Effector CD4-positive, alpha-beta T cell (primary cell): ENCODE data around the gene BRD3.

Experiments
- DNase-seq: peaks from one replicate; pipeline ENCODE4 v3.0.0-alpha.2; 2020

Gene BRD3

DNA sequence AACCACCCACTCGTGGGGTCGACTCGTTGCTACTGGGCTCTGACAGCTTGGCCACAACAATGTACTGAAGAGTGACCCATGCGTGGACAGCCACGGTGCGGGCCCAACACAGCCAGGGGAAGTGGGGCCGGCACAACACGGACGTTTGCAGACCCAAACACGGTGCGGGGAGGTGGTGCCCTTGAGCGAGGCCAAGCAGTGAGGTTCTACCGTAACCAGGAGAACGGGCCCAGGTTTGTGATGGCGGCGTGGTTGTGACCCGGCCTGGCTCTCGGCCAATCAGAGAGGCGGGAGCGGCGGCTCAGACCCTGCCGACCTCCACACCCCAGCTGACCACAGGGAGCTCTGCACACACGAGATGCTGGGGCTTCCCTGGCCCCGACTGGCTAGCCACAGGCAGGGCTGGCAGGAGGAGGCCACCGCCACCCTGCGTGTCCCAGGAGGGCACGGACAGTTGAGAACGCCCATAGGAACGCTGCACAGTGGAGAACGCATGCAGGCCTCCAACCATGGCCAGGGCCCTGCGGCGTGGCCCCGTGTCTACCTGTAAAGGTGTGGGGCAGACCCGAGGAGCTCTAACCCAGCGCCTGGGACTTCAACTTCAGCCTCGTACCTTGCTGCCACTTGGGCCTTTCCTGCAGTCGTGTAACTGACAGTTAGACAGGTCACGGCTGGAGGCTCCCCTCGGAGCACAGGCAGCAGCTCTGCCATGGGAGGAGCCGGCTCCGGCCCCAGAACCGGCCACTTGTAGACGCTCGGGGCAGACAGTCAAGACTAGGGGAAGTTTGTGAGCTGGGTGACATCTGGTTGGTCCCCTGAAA, 13.7 kb downstream of the BRD3 start:
- DNase-seq: no peak

DNA sequence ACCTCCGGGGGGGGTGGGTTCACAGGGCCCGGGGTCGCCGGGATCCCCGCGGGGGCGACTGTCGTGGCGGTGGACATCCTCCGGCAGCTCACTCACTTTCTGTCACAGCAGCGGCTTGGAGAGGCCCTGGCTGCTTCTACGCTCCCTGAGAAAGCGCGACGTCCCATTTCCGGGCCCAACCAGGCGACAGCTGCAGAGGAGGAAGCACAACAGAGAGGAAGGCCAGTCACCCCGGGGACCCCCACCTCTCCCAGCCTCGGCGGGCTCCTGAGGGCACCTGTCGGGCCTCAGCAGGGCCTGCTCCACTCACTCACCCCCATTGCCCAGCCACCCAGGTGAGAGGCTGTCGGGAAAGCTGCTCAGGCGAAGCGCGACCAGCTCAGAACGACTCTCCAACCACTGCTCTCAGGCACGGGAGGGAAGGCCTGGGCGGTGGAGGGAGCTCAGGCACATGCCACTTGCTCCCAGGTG, 14.4 kb downstream of the BRD3 start:
- no peak for DNase-seq

DNA sequence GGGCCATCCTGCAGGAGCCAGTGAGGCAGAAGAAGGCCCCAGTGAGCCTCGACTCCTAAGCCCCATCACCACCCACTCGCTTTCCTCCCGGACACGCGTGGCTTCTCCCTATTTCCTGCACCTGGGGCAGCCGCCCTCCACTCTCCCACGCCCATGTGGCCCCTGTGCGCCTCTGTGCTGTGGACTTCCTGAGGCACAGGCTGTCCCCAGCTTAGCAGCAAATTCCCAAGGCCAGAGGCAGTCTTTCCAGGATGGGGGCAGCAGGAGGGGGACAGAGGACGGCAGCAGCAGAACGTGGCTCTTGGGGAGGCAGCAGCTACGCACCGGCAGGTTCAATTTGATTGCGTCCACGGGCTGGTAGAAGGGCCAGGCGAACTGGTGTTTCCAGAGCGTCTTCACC, 14.9 kb downstream of the BRD3 start:
- no peak for DNase-seq

DNA sequence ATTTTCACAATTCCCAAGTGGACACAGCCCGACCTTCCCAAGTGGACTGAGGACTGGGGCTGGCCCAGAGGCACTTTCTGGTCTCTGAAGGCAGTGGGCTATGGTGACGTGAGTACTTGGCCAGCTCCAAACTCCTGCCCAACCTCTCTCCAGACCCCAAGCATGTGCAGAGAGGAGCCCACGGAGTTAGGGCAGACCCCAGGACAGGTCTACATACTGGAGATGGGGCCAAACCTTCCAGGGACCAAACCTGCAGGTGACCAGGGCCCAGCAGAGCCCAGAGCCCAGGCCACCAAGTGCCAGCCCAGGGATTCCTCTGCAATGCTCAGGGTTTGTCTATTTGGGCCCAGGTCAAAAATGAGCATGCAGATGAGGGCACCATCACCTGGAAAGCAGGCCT, 15.3 kb downstream of the BRD3 start:
- no peak for DNase-seq

DNA sequence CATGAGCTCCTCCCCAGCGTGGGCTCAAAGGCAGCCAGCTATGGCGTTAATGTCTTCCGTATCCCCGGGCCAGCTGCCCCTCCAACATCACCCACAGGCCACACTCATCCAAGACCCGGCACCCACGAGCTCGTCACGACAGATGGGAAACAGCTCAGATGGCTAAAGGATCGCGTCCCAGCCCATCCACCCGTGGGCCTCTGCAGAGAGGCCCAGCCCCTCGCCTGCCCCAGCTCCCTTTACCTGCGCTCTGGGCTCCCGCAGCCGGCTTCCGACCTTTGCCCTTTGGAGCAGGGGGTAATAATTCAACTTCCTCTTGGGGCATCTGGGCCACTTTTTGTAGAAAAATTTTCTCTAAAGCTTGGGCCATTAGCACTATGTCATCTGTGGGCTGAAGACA, 16.5 kb downstream of the BRD3 start:
- no peak for DNase-seq

DNA sequence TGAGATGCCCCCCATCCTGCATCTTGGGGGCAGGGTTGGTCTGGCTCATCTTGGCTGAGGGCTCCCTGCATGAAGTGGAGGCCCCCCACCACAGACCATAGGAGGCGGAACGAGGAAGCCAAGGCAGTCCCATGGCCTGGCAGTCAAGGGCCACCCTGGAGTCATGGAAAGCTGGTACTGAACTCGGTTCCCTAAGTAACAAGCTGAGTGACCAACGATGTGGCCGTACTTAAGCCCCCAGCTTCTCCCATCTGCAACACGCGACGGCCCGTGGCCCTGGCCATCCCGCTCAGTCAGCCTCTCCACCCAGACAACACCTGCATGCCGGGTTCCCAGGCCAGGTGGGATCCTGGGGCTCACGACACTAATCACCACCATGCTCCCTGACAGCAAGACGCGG, 17.1 kb downstream of the BRD3 start:
- DNase-seq: no peak

DNA sequence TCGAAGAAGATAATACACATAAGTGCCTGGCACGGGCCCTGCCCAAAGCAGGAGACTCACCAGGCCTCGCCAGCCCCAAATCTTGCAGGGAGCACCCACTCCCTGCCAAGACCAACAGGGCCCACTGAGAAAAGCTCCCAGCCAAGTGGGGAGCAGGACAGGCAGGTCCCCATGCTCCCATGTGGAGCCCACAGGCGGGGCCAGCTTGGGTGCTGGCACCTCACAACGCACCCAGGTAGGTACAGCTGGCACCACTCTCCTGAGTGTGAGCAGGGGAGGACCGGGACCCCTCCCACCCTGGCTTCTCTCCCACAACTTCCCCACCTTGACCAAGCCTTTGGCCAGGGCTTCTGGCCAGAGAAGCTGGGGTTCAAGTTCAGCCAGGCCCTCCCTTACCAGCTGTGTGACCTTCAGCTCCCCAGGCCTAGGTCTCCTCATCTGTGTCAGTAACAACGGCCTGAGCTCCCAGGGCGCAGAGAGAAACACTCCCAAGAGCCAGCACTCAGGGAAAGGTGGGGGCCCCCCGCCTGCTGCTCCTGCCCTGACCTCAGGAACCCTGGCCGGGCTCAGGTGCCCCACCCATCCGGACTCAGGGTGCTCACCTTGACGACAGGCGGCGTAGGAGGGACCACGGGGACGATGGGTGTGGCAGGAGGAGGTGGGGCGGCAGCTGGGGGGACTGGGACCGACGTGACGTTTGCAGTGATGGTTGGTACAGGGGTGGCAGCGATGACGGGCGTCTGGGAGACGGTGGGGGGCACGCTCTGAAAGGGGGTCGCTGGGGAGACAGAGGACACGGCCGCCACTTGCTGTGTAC, 17.8 kb downstream of the BRD3 start:
- no peak for DNase-seq

DNA sequence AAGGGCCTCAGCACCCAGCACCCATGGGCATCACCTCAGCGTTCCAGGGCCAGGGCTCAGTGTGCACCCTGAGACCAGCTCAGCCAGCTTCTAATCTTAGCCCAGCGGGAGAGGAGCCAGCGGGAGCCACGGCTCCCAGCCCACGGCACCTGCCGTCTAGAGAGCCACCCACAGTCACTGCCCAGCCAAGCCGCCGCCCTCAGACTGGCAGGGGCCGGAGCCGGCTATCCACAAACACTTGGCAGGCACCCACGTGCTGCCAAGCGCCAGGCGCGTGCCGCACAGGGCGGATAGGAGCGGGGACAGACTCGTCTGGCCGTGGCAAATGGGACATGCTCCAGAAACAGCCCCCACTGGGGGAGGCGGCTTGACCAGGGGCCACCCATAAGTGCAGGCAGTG, 18.6 kb downstream of the BRD3 start:
- no peak for DNase-seq

DNA sequence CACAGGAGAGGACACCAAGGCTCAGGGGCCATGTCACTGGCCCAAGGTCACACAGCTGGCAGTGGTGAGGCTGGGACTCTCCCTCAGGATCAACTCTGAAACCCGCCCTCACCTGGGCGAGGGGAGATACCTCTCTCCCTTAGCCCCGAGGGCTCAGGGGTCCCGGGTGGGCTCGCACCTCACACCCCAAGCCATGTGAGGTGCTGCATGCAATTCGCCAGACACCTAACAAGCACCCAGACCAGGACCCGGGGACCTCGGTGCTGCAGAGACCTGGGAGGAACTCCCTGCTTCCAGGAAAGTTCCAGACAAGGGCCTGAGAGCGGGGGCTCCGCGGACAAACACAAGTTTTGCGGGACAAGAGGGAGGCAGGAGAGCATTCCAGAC, 19.3 kb downstream of the BRD3 start:
- no peak for DNase-seq

DNA sequence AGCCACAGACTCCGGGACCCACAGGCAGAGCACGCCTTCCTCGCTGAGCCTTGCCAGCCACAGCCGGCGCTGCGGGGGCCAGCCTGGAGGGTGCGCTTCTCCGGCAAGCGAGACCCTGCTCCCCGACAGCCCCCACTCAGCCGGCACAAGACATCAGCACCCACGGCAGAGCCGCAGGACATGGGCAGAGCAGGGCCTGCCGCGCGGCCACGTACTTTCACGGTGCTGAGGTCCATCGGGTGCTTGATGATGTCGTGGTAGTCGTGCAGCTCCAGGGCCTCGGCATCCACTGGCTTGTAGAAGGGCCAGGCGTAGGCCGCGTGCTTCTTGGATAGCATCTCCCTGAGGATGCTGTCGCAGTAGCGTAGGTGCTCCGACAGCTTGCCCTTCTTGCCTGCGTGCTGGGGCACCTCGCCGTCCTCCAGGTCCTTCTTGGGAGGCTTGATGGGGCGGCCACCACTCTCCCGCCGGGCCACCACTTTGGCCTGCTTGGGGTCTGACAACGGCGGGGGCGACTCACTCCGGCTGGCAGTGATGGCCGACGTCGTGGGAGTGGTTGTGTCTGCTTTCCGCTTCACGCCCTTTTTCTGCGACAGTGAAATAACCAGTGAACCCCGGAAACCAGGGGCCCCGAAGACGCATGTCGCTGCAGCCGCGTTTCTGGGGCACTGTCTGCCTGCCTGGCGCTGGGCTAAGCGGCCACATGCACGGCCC, 19.8 kb downstream of the BRD3 start:
- DNase-seq: no peak

DNA sequence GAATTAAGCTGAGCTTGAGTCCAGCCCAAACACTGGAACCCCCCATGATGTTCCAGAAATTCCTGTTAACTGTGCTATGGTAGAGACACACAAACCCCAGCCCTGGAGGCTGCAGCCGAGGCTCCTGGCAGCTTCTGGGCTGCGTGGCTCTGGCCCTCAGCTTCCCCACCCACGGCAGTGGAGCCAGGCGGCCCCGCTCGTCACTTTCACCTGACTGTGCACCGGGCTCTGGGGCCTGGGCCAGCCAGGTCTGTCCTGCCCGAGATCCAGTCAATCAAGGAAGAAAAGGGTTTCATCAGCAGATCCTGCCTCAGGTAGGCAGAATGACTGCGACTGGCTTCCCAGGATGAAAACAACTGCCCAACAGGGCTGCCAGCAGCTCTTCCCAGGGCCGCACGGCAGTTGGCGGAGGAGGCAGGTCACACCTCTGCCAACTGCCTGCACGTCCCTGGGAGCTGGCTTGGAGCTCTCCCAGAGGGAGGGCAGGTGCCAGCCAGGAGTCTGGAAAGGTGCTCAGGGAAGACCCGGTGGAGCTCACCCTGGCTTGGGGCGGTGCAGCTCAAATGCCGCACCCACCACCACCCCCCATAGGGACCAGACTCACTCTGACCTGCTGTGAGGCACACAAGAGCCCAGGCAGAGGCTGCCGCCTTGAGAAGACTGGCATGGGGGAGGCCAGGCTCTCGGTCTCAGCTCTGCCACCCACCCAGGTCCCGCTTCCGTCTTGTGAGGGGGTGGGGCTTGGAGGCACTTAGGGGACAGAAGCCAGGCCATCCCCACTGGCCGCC, 20.7 kb downstream of the BRD3 start:
- no peak for DNase-seq

DNA sequence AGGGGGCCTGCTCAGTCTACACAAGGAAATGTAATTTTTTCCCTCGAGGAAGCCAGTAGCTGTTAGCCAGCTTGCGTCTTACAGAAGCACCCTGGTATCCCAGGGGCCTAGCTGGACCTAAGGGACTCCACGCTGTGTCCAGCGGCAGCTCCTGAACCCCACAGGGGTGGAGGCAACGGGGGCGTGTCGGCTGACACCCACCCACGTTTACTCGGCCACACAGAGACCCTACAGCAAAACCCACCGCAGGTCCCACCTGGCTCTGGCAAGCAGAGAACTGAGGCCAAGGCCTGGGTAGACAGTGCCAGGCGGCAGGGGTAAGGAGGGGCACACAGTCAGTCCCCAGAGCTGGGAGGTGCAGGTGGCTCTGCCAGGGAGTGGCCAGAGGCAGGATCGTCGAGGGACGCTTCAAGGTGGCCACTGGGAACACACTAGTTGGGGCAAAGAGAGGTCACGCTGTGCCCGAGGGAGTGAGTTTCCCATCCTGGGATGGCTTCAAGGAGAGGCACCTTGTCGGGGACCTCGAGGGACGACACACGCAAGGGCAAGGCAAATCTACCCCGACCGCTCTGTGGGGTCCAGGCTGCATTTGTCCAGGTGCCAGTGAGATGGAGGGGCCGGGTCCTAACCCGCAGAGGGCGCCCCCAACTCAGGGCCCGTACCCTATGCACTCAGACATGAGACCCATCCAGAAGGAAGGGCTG, 21.8 kb downstream of the BRD3 start:
- no peak for DNase-seq

DNA sequence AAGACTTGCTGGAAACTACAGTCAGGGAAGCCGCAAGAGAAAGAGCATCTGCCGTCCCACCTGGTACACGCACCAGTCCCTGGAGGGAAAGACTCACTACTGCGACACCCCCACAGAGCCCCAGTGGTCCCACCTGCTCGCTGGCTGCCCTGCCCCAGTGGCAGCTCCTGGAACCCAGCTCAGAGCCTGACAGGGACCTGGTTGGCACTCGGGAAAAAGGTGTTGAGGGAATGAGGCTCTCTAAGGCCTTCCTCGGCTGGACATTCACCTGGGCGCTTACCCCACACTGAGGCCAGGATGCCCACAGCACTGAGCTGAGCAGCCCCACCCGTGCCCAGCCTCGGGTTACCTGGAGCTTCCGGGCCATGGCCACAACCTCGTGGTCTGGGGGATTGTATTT, 22.9 kb downstream of the BRD3 start:
- DNase-seq: no peak

DNA sequence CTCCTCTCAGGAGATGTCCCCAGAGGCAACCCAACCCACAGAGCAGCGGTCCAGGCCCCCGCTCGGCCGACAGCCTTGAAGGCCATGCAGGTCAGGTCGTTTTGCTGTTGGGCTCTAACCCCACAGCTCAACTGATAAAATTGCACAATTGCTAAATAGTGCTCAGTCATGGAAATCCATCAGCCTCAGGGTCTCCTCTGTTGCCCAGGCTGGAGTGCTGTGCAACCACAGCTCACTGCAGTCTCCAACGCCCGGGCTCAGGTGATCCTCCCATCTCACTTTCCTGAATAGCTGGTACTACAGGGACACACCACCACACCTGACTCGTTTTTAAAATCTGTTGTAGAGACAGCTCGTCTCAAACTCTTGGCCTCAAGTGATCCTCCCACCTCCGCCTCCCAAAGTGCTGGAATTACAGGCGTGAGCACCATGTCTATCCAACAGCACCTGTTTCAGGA, 24.3 kb downstream of the BRD3 start:
- no peak for DNase-seq

DNA sequence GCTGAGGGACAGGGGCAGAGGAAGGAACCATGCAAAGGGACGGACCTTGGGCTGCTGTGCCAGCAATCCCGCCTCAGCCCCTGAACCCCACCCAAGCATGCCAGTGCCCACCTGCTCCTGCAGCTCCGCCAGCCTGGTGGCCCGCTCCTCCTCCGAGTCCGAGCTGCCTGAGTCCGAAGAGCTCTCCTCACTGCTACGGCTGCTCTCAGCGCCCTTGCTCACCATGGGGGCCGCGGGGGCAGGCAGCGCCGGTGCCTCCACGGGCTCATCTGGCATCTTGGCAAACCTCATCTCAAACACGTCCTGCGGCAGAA, 26.2 kb downstream of the BRD3 start:
- no peak for DNase-seq

DNA sequence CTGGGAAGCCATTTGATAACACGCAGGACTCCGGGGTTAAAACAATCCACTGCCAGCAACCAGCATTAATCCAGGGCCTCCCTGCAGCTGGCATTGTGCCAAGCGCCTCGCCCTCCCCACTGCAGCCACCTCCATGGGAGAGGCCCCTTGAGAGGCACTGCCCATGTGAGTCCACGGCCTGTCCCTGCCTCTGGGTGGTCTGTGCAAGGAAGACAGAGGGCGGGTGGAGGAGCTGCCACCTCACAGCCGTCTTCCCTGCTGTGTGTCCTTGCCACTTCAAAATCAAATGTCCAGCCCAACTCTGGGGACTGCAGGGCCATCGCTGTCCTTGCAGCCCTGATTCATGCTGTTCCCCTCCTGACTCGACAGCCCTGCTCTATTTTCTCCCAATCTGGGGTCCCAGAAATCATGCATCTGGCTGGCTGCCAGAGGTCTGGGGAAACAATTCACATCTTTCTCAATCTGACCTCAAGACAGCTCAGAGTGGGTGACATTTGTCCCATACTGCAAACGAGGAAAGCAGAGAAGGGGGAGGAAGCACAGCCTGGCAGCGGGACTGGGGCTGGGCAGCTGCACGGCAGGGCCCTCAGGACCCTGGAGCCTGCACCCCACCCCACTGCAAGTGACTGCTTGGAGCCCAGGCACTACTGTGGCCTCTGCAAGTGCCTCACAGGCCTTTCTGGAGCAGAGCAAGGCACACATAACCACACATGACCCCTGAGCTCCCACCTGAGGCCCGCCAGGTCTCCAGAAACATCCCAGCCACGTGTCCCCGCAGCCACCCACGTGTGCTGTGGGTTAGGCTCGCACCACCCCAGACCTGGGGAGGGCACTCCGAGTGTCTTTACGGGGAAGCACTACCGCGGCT, 26.8 kb downstream of the BRD3 start:
- DNase-seq: no peak

DNA sequence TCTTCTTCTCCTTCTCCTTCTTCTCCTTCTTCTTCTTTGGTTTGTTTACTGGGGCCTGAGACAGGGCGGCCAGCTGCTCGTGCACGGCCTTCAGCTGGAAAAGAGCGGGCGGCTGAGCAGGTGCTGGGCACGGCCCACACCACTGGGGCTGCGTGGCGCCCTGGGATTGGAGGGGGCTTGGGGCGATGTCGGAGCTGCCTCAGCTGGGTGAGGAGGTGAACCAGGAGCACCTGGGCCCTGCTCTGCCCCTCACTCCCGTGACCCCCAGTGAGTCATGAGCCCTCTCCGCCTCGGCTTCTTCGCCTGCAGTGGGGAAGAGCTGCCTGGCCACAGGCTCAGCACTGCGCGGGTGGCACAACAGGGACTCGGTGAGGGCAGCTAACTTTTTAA, 27.7 kb downstream of the BRD3 start:
- no peak for DNase-seq

DNA sequence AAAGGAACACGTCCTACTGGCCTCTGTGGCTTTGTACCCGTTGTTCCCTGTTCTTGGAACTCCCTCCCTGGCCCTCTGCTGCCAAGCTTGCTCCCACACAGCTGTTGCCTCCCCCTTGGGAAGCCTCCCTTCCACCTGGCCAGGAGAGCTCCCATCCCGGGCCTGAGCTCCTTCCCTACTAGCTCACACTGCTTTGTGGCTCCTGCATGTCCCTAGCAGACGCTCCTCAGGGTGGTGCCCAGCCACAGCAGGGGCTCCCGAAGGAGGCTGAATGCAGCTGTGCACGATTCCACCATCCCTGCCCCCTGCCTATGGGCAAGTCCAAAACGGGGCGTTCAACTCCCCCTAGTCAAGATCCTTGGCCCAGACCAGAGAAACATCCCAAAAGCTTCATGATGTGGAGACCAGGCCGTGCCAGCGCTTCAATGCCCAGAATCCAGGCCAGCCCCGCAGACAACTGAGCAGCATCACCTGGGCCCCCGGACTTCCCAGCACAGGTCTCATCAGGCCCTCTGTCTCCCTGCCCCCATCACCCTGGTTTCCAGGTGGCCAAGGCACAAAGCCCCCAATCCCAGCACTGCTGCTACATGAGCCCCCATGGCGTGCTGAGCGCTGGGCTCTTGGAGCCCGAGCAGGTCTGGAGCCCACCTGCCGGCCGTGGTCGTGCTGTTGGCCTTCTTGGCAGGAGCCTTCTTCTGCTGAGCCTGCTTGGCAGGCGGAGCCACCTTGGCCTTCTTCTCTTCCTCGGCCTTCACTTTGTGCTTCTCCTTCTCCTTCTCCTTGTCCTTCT, 28.2 kb downstream of the BRD3 start:
- no peak for DNase-seq

DNA sequence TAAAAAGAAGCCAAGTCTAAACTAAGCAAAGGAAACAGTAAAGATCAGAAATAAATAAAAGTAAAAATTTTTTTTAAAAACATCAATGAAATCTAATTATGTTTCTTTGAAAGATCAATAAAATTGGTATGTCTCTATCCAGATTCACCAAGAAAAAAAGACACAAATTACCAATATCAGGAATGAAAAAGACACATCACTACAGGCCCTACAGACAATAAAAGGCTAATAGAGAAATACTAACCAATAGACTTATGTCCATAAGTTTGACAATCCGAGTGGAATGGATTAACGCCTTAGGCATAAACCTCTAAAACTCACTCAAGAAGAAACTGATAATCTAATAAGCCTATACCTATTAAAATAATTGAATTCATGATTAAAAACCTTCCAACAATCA, 30.2 kb downstream of the BRD3 start:
- no peak for DNase-seq

DNA sequence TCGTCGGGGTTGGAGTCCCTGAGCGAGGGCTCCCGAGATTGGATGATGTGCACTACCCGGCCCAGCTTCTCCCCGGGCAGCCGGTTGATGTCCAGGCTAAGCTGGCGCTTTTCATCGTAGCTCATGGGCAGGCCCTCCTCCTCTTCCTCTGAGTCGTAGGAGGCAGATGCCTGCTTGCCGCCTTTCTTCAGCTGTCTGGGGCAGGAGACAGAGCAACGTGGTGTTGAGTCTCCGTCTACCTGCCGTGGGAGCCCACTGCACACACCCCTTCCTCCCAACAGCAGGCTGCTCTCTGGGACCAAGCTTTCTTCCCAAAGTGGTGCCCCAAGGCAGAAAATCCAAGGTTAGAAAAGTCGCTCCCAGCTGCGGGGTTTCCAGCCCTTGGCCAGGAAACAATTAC, 31.7 kb downstream of the BRD3 start:
- DNase-seq: no peak
